HG03097 (cell line): Measurements from ENCODE around the gene SPAST.
A peak's percentile ranks its signal among the peaks of the same experiment; 100 is the strongest.
"Not testable (repeated sequence)": the region's sequence is repeated elsewhere in the genome, so short reads cannot be mapped to it uniquely, and the experiment has no call there.

Experiments
- ATAC-seq: cut with Tn5 transposase; IDR thresholded peaks from one replicate; pipeline ENCODE4 v1.9.1; 2021; ENCODE audit not compliant: unreplicated experiment, low FRiP score

Gene SPAST, protein sequence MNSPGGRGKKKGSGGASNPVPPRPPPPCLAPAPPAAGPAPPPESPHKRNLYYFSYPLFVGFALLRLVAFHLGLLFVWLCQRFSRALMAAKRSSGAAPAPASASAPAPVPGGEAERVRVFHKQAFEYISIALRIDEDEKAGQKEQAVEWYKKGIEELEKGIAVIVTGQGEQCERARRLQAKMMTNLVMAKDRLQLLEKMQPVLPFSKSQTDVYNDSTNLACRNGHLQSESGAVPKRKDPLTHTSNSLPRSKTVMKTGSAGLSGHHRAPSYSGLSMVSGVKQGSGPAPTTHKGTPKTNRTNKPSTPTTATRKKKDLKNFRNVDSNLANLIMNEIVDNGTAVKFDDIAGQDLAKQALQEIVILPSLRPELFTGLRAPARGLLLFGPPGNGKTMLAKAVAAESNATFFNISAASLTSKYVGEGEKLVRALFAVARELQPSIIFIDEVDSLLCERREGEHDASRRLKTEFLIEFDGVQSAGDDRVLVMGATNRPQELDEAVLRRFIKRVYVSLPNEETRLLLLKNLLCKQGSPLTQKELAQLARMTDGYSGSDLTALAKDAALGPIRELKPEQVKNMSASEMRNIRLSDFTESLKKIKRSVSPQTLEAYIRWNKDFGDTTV

DNA sequence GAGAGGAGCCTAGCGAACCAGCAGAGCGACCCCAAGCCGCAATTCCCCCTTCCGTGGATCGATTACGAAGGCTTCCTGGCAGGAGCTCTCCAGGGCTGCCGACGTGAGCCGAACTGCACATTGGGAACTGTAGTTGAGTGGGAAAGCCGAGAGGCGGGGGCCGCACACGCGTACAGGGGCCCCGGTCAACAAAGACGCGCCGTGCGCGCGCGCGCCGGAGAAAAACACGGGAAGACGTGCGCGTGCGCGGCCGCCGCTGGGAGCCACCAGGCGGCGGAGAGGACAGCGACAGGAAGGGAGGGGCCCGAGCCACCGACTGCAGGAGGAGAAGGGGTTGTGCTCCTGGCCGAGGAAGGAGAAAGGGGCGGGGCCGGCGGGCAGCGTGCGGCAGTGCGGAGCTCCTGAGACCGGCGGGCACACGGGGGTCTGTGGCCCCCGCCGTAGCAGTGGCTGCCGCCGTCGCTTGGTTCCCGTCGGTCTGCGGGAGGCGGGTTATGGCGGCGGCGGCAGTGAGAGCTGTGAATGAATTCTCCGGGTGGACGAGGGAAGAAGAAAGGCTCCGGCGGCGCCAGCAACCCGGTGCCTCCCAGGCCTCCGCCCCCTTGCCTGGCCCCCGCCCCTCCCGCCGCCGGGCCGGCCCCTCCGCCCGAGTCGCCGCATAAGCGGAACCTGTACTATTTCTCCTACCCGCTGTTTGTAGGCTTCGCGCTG, at the start of gene SPAST:
SPAST (plus strand) TSS at position 247 of the 711 bp plus-strand sequence; CDS start at position 523, 276 bp downstream.
- ATAC-seq: peak; percentile 97

GRCh38 chr2:32018789-32019482, 44.4 kb upstream of the SPAST start:
- ATAC-seq: not testable (repeated sequence)

DNA sequence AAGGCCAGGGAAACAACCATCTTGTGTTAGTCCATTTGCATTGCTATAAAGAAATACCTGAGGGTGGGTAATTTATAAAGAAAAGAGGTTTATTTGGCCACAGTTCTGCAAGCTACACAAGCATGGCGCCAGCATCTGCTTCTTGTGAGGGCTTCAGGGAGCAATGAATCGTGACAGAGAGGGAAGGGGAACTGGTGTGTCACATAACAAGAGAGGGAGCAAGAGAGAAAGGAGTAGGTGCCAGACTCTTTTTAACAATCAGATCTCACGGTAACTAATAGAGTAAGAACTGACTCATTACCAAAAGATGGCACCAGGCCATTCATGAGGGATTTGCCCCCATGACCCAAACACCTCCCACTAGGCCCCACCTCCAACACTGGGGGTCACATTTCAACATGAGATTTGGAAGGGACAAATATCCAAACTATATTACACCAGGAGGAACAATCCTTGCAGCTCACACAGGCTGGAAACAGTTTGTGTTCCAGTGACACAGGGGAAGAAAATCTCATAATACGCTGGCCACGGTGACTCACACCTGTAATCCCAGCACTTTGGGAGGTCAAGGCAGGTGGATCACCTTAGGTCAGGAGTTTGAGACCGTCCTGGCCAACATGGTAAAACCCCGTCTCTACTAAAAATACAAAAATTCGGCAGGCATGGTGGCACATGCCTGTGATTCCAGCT, 29.0 kb upstream of the SPAST start:
- ATAC-seq: not testable (repeated sequence)

DNA sequence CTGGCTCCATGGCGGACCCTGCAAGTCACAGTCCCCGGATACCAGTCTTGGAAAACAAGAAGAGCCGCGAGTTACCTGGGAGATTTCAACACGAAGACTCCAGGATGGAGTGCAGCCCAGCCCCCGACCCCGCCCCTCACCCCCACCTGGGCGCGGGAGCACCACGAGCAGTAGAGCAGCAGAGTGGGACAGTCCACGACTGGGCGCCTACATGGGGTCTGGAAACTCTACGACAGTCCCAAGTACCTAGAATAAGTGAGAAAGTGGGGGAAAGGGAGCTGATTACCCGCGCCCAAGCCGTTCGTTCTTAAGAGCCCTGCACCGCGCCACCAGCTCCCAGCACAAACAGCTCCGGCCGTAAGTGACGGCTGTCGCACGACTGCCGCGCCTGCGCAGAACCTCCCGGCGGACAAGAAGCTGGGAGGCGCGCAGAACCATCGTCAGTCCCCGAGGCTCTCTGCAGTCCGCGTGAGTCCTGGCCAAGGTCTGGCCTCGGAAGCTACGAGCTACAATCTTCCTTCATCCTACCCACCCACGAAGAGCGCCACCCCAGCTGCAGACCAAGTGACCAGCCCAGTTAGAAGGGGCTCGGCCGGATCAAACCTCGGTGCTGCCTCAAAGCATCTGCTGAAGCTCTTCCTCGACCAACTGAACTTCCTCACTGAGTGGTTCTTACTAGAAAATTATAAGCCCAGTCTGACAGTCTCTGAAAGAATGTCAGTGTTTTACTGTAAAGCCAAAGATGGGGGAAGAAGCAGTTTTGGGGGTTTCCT, 23.7 kb upstream of the SPAST start, which contains the start of gene DPY30:
DPY30 (minus strand) TSS at position 359 of the 773 bp plus-strand sequence; CDS start at position 10, 349 bp downstream.
- peak; percentile 88 for ATAC-seq

GRCh38 chr2:32043561-32043960, 19.8 kb upstream of the SPAST start:
- ATAC-seq: no peak

GRCh38 chr2:32051836-32052439, 11.4 kb upstream of the SPAST start:
- ATAC-seq: no peak

GRCh38 chr2:32054583-32054982, 8.8 kb upstream of the SPAST start:
- not testable (repeated sequence) for ATAC-seq

GRCh38 chr2:32058130-32058529, 5.2 kb upstream of the SPAST start:
- ATAC-seq: no peak

DNA sequence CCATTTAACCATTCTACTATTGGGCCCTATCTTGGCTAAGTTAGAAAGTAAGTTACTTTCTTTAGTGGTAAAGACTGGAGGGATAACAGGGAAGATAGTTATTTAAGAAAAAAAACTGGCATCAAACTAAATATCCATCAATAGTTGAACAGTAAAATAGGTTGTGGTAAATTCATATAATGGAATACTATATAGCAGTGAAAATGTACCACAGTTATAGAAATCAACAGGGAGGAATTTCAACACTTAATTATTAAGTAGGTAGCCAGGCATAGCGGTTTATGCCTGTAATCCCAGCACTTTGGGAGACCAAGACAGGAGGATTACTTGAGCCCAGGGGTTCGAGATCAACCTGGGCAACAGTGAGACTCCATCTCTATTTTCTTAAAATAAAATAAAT, 3.1 kb upstream of the SPAST start:
- ATAC-seq: no peak

GRCh38 chr2:32061430-32061829, 1.9 kb upstream of the SPAST start:
- no peak for ATAC-seq

- ATAC-seq: no peak
Measured at GRCh38 chr2:32061973-32062861, 1.1 kb upstream of the SPAST start.

DNA sequence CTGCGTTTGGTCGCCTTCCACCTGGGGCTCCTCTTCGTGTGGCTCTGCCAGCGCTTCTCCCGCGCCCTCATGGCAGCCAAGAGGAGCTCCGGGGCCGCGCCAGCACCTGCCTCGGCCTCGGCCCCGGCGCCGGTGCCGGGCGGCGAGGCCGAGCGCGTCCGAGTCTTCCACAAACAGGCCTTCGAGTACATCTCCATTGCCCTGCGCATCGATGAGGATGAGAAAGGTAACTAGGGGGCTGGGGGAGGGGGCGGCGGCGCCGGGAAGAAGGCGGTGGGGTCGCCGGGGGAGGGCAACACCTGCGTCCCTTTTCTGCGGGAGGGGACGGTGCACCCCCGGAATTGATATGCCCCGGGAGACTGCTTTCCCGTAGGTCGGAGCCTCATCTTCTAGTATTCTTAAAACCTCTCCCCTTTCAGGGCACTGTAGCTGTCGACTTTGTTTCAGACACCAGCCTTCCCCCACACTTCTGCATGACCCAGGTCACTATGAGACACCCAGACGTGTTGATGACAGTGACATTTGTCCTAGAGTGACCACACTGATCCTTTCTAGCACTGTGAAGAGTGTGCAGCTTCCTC, 755 bp downstream of the SPAST start:
- ATAC-seq: no peak

GRCh38 chr2:32064713-32065112, 1.4 kb downstream of the SPAST start:
- ATAC-seq: no peak

DNA sequence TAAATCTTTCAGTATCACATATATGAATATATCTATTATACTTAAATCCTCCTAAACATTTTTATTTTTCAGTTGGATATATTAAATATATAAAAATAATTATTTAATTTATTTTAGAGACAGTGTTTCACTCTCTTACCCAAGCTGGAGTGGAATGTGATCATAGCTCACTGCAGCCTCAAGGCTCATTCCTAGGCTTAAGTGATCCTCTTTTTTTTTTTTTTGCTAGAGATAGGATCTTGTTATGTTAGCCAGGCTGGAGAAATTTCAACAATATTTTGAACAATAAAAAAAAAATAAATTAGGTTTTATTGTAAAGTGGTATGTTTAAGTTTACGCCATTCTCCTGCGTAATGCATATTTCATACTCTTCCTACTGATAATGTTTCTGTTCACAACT, 4.2 kb downstream of the SPAST start:
- ATAC-seq: no peak

DNA sequence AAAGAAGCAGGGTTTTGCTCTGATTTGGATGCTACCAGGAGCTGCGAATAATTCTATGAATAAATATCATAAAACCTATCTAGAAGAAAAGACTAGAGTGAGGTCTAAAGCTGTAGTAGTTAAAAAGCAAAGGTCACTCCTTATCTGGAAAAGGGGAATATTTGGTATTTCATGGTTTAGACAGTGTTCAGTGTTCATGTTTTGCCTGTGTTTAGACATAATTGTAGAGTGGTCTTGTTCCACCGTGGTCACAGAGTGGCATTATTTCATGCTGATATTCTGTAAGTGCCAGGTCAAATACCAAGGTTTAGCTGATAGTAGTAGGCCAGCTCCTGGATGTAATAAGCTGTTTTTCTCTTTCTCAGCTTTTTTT, 10.8 kb downstream of the SPAST start:
- ATAC-seq: no peak

- ATAC-seq: no peak
Measured at GRCh38 chr2:32095671-32096070, 32.3 kb downstream of the SPAST start.

DNA sequence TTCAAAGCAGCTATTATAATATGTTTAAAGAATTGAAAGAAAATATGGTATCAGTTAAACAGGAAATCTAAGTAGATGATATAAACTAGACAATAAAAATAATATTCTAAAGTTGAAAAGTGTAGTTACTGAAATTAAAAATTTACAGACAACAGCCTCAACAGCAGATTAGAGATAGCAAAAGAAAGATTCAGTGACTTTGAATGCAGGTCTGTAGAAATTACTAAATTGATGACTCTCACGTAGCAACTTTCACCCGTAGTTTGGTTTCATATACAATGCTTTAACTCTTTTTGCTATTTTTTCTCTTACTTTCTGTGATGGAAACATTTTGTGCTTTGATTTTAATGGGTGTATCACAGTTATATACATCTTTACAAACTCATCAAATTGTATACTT, 44.8 kb downstream of the SPAST start:
- ATAC-seq: no peak

- ATAC-seq: no peak
Measured at GRCh38 chr2:32118055-32118454, 54.7 kb downstream of the SPAST start.
